Posterior cingulate gyrus (tissue), 11 donors: ENCODE data around the gene FAM131A.

Experiments used
- DNase-seq, 10 donors: peaks; one replicate each; pipeline versions ENCODE4 v3.0.0 to v3.0.0-alpha.2; 2020 to 2021; ENCODE audit warnings: mixed read lengths in 3 of 10
- intact Hi-C: fragments of 100-400 bp; cut with DNase I; formaldehyde crosslinking; loops from one replicate; pipeline ENCODE4 v1.15.1; 2023

The FAM131A gene

DNA sequence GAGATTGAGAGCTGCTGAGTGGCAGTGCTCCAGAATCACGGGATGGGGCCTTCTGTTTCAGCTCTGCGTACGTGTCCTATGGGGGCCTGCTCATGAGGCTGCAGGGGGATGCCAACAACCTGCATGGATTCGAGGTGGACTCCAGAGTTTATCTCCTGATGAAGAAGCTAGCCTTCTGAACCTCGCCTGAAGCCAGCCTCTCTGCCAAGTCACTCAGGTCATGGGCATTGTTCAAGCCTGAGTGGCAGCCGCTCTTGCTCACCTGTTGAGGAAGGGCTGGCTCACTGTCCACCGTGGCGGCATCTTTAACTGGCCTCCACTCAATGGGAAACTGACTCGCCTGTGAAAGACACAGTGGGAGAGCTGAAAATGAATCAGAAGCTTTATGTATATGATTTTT, 30.7 kb downstream of the FAM131A start:
- peak in 2 of 10 donors; percentile 44 to 64 for DNase-seq
- intact Hi-C loops, result loop anchor here (10.0 kb wide), 1 partner anchor 437 kb away; no protein-coding TSS in a partner anchor

DNA sequence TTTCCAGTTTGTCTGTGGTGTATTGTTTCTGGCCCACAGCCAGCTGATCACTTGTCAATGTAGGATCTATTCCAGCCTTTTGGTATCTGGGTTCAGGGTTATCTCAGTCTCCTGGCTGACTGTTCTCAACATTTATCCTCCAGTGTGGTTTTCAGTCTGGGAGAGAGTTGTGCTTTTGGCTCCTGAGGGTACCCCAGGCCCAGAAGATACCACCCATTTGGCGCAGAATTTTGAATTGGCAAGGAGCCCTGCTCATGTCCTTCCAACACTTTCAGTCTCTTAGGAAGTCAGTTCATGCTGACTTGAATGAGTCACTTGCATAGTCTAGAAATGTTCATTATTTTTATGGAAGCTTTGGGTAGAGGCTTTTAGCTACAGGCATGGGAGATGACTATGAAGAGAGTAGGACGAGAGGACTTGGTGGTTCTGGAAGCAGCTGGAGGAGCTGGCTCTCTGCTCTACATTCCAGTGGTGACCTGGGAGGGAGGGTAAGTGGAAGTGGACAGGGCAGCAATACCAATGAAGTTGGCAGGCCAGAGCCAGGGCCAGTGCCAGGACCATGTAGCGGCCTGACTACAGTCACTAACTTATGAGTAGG, 31.3 kb downstream of the FAM131A start:
- intact Hi-C loops, result loop anchor here (10.0 kb wide), 1 partner anchor 436 kb away; no protein-coding TSS in a partner anchor
- peak in 3 of 10 donors; percentile 47 to 81 (median 76) for DNase-seq

DNA sequence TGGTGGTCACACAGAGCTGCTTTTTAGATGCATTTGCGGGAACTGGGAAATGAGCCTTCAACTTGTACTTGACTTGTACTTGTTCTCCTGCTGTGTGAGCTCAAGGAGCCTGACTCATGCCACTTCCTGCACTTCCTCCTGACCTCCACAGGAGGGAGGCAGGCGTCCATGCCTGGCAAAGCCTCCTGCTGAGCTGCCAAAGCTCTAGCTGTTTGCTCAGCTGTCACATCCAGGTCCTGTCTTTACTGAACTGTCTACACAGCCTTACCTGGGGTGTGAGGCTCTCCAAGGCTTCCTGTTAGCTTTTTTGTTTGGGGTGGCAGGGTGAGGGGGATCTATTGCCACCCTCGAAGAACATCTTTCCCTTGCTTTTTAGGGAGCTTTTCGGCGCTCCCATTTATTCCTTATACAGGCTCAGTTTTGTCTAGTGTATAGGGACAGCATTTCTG, 34.2 kb downstream of the FAM131A start:
- intact Hi-C loops, result loop anchor here (1.0 to 10.0 kb wide), 3 partner anchors 93 to 173 kb away; no protein-coding TSS in a partner anchor
- DNase-seq, result peak; percentile 56 to 97 (median 79)

DNA sequence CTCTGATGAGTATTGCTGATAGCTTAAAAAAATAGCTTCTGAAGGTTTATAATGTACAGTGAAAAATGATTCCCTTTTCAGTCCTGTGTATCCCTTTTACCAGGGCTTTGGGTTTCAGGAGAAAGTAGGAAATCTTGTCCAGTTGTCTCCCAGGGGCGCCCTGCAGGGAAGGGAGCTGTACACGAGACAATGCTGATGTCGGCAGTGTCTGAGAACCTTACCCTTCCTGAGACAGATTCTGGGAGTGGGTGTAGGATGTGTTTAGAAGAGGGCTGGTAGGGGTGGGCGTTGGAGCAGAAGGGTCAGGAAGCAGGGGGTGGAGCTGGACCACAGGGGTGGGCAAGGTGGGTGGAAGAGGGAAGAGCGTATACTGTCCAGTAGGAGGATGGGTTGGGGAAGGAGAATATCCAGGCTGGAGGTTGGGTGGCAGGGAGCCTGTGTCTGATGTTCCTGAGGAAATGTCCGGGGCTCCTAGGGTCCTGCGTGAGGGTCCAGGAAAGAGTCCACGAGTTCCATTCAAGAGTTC, 35.0 kb downstream of the FAM131A start:
- intact Hi-C loops, result loop anchor here (10.0 kb wide), 2 partner anchors 92 to 142 kb away; no protein-coding TSS in a partner anchor
- DNase-seq, result peak in 2 of 10 donors; percentile 48 to 55

DNA sequence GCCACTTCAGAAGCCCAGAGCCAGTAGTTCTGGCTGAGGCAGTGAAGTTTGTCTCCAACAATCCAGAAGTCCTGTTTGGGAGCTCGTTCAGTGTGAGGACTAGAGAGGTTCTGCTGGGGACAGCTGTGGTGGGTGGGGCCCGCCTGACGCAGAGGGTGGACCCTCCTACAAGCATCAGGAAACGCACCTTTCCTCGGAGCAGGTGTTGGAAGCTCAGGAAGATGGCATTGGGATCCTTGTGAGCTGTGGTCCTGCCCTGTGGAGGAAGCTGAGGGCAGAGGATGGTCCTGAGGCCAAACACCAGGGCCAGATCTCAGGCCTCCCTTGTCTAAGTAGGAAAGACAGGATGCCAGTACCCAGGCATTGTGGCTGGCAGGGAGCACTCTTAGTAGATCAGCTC, 35.5 kb downstream of the FAM131A start:
- intact Hi-C loops, result loop anchor here (10.0 kb wide), 2 partner anchors 92 to 142 kb away; no protein-coding TSS in a partner anchor

DNA sequence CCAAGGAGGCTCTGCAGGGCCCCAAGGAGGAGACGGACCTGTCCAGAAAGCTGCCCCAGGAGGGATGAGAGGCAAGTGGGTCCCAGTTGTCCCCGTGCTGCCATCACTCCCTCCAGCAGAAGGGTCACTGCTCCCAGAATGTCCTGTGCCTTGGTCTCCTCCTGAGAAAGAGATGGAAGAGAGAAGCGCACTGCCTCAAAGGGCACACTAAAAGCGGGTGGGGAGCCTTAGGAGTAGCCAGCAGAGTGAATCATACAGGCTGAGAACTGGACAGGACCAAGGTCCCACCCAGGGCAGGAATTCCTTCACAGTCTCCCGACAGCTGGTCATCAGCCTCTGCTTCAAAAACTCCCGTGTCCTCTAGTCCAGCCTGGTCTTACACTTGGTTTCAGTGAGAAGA, 36.0 kb downstream of the FAM131A start:
- intact Hi-C loops, result loop anchor here (10.0 kb wide), 2 partner anchors 91 to 141 kb away; no protein-coding TSS in a partner anchor
- peak in 2 of 10 donors; percentile 50 to 52 for DNase-seq

More for the DNA sequence above, 35.5 kb downstream of the FAM131A start:
- peak in 2 of 10 donors; percentile 19 to 42 for DNase-seq

DNA sequence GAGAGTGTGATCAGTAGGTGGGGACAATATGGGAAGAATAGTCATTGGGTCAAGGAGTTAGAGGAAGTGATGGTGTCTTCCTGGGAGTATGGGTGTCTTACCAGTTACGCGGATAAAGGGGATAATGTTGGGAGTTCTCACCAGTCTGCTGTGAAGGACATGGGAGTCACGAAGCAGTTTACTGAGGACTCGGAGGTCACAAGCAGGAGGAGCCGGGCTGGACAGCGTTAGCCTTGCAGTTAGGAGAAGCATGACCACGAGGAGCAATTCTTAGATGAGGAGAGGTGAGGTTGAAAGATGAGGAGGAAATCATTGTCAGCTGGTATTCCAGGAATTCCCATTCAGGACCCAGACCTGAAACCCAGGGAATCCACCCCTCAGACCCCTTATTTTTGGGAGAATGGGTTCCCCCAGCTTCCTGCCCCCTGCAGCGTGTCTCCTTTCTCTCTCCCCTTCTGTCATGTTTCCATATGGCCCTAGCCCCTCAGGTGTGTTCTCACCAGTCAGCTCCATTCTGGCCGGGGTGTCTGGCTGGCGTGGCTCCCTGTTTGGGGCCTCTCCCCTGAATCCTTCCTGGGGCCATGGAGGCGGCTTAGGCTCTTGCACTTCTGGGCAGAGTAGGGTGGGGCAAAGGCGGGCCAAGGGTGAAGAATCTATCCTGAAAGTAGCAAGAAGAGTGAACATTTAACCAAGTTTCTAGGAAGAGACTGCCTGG, 38.5 kb downstream of the FAM131A start:
- intact Hi-C loops, result loop anchor here (10.0 kb wide), 2 partner anchors 89 to 139 kb away; no protein-coding TSS in a partner anchor
- DNase-seq, result peak in 2 of 10 donors; percentile 39 to 55

DNA sequence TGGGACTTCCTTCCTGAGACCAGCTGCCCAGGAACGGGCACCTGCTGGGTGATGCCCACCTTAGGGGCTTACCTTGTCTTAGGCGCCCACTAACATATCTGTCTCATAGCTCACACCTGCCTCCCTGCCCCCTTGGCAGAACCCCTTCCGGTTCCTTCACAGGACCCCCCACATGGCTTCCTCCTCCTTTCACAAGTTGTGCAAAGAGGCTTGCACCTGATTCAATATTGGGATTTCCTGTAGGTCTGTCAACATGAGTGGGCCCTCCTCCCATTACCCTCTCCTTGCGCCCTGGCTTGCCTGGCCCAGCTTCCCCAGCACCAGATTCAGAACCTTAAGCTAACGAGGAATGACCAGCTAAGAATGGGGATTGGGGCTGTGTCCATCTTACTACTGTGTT, 40.0 kb downstream of the FAM131A start:
- peak in 1 of 10 donors; percentile 13 for DNase-seq
- intact Hi-C loops, result loop anchor here (10.0 kb wide), 2 partner anchors 87 to 137 kb away; no protein-coding TSS in a partner anchor

DNA sequence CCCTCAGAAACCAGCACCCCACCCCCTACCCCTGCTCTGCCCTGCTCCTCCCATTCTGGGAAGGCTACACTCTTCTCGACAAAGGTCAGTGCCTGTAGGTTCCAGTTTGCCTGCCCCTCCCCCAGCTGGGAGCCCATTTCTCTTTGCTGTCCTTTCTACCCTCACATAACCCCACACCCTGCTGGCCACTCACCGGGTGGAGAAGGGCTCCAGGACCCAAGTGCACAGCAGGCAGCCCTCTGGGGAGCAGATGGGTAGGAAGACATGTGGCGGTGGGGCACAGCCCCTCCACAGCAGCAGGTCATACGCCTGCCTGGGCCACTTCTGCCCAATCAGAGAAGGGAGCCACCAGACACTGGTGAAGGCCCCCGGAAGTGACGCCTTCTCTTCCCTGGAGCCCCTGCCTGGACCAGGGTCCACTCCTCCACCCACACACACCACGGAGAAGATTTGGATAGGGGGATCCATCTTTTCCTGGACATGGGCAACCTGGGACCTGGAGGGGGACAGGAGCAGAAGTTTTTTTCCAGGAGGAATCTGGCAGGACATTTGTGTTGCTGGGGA, 40.6 kb downstream of the FAM131A start, which contains the start of gene THPO:
Gene THPO, minus strand, starts transcription at position 326 of the 564 bp plus-strand sequence. CDS start 1,948 bp downstream, outside the sequence.
- intact Hi-C loops, result loop anchor here (10.0 kb wide), 2 partner anchors 87 to 137 kb away; no protein-coding TSS in a partner anchor
- DNase-seq, result peak in 1 of 10 donors; percentile 42

DNA sequence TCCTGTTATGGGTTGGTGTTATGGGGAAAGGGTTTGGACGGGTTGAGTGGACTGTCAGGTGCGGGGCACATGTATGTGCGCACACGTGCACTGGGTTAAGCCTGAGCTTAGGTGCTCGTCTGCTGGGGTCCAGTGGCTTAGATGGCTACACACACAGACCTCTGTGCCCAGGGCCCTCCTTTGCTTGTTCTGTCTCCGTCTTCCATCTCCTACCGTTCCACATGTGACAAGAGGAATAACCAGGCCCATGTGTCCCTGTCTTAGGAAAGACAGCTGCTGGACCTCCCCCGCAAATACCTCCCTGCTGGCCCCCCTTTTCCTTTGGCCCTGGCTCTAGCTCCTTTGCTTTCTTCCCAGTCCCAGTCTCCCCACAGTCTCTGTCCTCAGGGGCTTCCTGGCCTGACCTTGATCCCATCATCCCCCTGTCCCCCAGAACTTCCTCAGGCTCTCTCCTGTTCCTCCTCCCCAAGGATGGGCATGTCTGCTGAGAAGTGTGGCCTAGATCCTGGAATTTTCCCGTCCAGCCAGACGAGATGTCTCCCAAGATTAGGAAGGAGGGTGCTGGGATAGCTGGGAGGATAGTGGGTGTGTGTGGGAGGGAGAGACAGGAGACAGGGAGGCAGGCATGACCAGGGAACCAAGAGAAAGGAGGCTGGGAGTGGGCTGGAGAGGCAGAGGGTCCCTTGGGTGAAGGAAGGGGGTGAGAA, 41.4 kb downstream of the FAM131A start:
- DNase-seq, result peak in 3 of 10 donors; percentile 59 to 71 (median 66)
- intact Hi-C loops, result loop anchor here (10.0 kb wide), 2 partner anchors 86 to 136 kb away; no protein-coding TSS in a partner anchor

DNA sequence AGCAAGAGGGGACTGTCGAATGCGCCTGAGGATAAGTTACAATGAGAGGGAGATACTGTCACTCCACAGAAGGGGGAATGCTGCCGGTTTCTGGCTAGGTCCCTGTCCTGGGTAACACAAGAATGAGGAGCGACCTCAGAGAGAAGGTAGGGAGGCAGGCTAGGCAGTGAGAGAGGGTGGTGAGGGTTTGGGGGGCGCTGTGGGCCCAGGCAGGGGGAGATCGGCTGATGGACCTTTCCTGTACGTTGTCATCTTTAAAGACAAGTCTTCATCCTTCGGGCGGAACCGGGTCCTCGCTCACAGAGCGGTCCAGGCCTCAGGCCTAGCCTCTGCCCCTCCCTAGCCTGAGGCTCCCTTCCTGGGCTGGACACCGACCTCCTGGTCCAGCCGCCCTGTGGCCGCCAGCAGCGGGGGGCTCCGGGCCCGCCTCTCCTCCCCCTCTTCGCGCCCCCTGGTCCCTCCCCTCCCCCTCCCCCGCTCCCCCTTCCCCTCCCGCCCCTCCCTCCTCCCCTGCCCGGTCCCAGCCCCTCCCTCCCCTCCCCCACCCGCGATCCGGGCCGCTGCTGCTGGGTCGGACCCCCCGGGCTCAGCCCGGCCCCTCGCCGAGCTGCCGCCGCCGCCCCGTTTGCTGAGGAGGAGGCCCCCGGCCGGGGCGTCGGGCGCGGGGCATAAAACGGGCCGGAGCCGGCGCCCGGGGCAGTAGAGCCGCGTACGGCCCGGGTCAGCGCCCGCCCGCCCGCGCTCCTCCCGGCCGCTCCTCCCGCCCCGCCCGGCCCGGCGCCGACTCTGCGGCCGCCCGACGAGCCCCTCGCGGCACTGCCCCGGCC, 42.2 kb downstream of the FAM131A start, which contains the start of gene CHRD:
Gene CHRD, plus strand, starts transcription at position 697 of the 827 bp plus-strand sequence. CDS start 265 bp downstream, outside the sequence.
- intact Hi-C loops, result loop anchor here (10.0 kb wide), 2 partner anchors 85 to 135 kb away; no protein-coding TSS in a partner anchor
- peak in 3 of 10 donors; percentile 65 to 84 (median 72) for DNase-seq

DNA sequence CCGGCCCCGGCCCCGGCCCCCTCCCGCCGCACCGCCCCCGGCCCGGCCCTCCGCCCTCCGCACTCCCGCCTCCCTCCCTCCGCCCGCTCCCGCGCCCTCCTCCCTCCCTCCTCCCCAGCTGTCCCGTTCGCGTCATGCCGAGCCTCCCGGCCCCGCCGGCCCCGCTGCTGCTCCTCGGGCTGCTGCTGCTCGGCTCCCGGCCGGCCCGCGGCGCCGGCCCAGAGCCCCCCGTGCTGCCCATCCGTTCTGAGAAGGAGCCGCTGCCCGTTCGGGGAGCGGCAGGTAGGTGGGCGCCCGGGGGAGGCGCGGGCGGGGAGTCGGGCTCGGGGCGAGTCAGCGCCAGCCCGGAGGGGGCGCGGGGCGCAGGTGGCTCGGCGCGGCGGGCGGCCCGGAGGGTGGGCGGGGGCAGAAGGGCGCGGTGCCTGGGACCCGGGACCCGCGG, 42.8 kb downstream of the FAM131A start:
- intact Hi-C loops, result no loop called here
- peak in 8 of 10 donors; percentile 50 to 94 (median 64) for DNase-seq

DNA sequence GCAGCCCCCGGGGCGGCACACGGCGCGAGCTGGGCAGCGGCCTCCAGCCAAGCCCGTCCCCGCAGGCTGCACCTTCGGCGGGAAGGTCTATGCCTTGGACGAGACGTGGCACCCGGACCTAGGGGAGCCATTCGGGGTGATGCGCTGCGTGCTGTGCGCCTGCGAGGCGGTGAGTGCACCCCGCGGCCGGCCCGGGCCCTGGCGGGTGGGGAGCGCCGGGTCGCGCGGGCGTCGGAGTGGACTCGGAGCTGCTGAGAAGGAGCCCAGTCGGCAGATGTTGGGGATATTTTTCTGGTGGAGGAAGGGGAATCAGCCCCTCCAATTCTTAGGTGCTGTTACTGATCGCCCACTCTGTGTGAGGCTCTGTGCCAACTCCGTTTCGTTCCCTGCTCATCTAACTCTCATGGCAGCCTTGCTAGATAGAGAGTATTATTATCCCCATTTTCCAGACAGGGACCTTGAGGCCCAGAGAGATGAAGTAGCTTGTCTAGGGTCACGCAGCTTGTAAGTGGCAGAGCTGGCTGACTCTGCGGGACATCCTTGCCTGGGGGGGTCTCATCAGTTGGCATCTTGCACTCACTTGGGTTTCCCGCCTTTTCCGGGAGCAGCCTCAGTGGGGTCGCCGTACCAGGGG, 43.3 kb downstream of the FAM131A start:
- intact Hi-C loops, result no loop called here
- peak in 2 of 10 donors; percentile 81 to 86 for DNase-seq

DNA sequence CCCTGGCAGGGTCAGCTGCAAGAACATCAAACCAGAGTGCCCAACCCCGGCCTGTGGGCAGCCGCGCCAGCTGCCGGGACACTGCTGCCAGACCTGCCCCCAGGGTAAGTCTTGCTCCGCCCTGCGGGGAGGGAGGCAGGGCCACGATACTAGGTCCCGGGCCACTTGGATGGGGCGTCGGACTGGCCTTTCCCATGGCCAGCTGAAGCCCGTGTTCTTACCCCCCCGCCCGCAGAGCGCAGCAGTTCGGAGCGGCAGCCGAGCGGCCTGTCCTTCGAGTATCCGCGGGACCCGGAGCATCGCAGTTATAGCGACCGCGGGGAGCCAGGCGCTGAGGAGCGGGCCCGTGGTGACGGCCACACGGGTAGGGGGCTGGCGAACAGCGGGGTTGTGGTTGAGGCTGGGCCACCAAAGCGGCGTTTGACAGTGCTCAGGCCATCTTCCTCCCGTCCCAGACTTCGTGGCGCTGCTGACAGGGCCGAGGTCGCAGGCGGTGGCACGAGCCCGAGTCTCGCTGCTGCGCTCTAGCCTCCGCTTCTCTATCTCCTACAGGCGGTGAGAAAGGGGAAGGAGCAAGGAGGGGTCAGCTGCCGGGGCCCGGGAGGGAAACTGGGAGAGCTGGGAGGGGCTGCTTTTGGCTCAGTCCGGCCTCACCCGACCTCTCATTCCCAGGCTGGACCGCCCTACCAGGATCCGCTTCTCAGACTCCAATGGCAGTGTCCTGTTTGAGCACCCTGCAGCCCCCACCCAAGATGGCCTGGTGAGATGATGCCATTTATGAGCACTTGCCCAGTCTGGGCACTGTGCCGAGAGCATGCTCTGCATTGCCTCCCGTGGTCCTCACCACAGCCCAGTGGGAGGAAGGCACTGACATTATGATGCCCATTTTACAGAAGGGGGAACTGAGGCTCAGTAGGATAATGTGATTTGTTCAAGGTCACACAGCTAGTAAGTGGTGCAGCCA, 44.1 kb downstream of the FAM131A start:
- DNase-seq, result peak in 2 of 10 donors; percentile 77 to 81
- intact Hi-C loops, result no loop called here

DNA sequence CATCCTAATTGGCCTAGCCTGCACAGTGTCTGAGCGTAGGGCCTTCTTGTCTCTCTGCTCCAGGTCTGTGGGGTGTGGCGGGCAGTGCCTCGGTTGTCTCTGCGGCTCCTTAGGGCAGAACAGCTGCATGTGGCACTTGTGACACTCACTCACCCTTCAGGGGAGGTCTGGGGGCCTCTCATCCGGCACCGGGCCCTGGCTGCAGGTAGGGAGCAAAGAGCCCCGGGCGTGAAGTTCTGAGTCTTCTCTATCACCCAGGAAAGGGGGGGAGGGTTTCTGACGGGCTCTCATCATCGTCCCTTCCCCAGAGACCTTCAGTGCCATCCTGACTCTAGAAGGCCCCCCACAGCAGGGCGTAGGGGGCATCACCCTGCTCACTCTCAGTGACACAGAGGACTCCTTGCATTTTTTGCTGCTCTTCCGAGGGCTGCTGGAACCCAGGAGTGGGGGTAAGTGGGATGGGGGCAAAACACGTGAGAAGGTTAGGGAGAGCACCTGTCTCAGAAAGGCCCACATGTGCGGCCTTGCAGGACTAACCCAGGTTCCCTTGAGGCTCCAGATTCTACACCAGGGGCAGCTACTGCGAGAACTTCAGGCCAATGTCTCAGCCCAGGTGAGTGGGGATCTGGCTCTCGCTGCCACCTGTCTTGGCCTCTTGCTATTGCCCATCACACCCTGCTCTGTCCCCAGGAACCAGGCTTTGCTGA, 45.1 kb downstream of the FAM131A start:
- intact Hi-C loops, result no loop called here
- peak in 2 of 10 donors; percentile 11 to 62 for DNase-seq
